ENCODE results near the gene CHST8. TPM values are rescaled to one million over a fixed set of nuclear protein-coding genes. Genes with fewer than 3 reads are reported as not detected.

Gene CHST8
- total RNA-seq, 1 experiment from 2014 or later: 2.3 TPM

GRCh38 chr19:33796164-33796875 lies 174.6 kb downstream of the CHST8 start, which contains the start of gene KCTD15:
KCTD15 (plus strand) TSS chr19:33796870; CDS start chr19:33800455, 3,585 bp downstream.
- TF ChIP-seq CTCF (conservative IDR thresholded peaks at IDR 0.05; ENCODE audit: low read depth, low read length) (no peak), EZH2 (IDR thresholded peaks at IDR 0.05; ENCODE audit: borderline replicate concordance, low read depth, low read length, poor library complexity, severe bottlenecking) (no peak)
- no peaks in the 10 kb centered on the region for H3K9me3 ChIP-seq (ENCODE audit: low read depth, low read length, poor library complexity, severe bottlenecking)
- CTCF ChIA-PET: interaction anchor here (0.6 to 1.5 kb wide), 2 partner anchors 251 to 300 kb away, joined by 4 to 11 read pairs; no protein-coding TSS in a partner anchor
- H3K4me1 ChIP-seq (ENCODE audit: insufficient read depth, low read length, poor library complexity, severe bottlenecking): peaks cover 9% of the 10 kb centered on the region
- H3K27ac ChIP-seq (ENCODE audit: low read depth, low read length, poor library complexity, severe bottlenecking): peak within 1 kb of the TSS; percentile 84
- H3K4me3 ChIP-seq (ENCODE audit: low read depth, low read length, poor library complexity, severe bottlenecking): peak within 1 kb of the TSS; percentile 71
- DNase-seq (ENCODE audit: low spot score): peak; percentile 61
- H3K27me3 ChIP-seq (replicated peaks; ENCODE audit: insufficient read depth, low read depth, low read length, poor library complexity): peaks cover 28% of the 10 kb centered on the region
- POLR2A ChIA-PET (ENCODE audit: low non-redundant PET): interaction anchor here (0.6 to 0.7 kb wide), 2 partner anchors 109 to 412 kb away, joined by 4 to 14 read pairs; no protein-coding TSS in a partner anchor
- no peaks in the 10 kb centered on the region for H3K36me3 ChIP-seq (ENCODE audit: insufficient read depth, low read length, poor library complexity, severe bottlenecking)
- no TSS peak for BruUV-seq (replicated peaks)
- intact Hi-C loops (cut with micrococcal nuclease; ENCODE audit: unreplicated experiment): no loop called here

GRCh38 chr19:33797802-33798671 lies 176.3 kb downstream of the CHST8 start:
- ChIA-PET CTCF (interaction anchor here (0.6 kb wide), 1 partner anchor 454 kb away, joined by 3 read pairs; no protein-coding TSS in a partner anchor), POLR2A (ENCODE audit: low non-redundant PET) (no interaction called here)
- Histone ChIP-seq H3K4me1 (ENCODE audit: insufficient read depth, low read length, poor library complexity, severe bottlenecking) (peaks cover 9% of the 10 kb centered on the region), H3K27ac (ENCODE audit: low read depth, low read length, poor library complexity, severe bottlenecking) (no peak overlapping the region), H3K36me3 (ENCODE audit: insufficient read depth, low read length, poor library complexity, severe bottlenecking) (no peaks in the 10 kb centered on the region), H3K27me3 (replicated peaks; ENCODE audit: insufficient read depth, low read depth, low read length, poor library complexity) (peaks cover 28% of the 10 kb centered on the region), H3K4me3 (ENCODE audit: low read depth, low read length, poor library complexity, severe bottlenecking) (peak overlapping the region; percentile 71), H3K9me3 (ENCODE audit: low read depth, low read length, poor library complexity, severe bottlenecking) (no peaks in the 10 kb centered on the region)
- DNase-seq (ENCODE audit: low spot score): peak; percentile 34
- TF ChIP-seq CTCF (conservative IDR thresholded peaks at IDR 0.05; ENCODE audit: low read depth, low read length) (no peak), EZH2 (IDR thresholded peaks at IDR 0.05; ENCODE audit: borderline replicate concordance, low read depth, low read length, poor library complexity, severe bottlenecking) (peak; percentile 45)
- no TSS peak for BruUV-seq (replicated peaks)
- intact Hi-C loops (cut with micrococcal nuclease; ENCODE audit: unreplicated experiment): no loop called here

DNA sequence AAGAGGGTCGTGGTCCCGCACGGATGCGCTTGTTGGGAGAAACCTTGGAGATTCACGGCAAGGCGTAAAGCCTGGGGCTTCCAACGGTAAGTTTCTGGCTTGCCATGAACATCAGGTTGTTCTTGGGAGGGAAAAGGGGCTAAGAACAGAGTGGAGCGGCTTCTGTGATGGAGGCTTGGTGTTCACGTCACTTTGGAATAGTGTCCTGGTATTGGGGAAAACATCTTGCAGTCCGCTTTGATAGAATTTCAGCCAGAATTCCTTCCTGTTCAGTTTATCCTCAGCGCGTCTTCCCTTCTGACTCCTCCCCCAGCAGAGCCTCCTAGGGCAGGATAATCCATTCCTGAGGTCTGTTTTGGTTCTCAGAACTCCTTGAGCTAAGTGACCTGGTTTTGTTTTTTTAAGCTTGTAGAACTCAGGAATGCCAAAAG lies 176.9 kb downstream of the CHST8 start:
- H3K27ac ChIP-seq (ENCODE audit: low read depth, low read length, poor library complexity, severe bottlenecking): no peak overlapping the region
- no peaks in the 10 kb centered on the region for H3K9me3 ChIP-seq (ENCODE audit: low read depth, low read length, poor library complexity, severe bottlenecking)
- H3K4me3 ChIP-seq (ENCODE audit: low read depth, low read length, poor library complexity, severe bottlenecking): no peak overlapping the region
- no TSS peak for BruUV-seq (replicated peaks)
- peaks cover 9% of the 10 kb centered on the region for H3K4me1 ChIP-seq (ENCODE audit: insufficient read depth, low read length, poor library complexity, severe bottlenecking)
- intact Hi-C loops (cut with micrococcal nuclease; ENCODE audit: unreplicated experiment): no loop called here
- POLR2A ChIA-PET (ENCODE audit: low non-redundant PET): no interaction called here
- DNase-seq (ENCODE audit: low spot score): no peak
- no peaks in the 10 kb centered on the region for H3K36me3 ChIP-seq (ENCODE audit: insufficient read depth, low read length, poor library complexity, severe bottlenecking)
- CTCF ChIA-PET: interaction anchor here (0.6 kb wide), 1 partner anchor 455 kb away, joined by 3 read pairs; no protein-coding TSS in a partner anchor
- peaks cover 28% of the 10 kb centered on the region for H3K27me3 ChIP-seq (replicated peaks; ENCODE audit: insufficient read depth, low read depth, low read length, poor library complexity)
- no peak for TF ChIP-seq CTCF (conservative IDR thresholded peaks at IDR 0.05; ENCODE audit: low read depth, low read length)
- no peak for TF ChIP-seq EZH2 (IDR thresholded peaks at IDR 0.05; ENCODE audit: borderline replicate concordance, low read depth, low read length, poor library complexity, severe bottlenecking)

All from A673 (cell line).